Measurements from ENCODE around the gene NEURL1B. TPM values are rescaled to one million over a fixed set of nuclear protein-coding genes. Genes with fewer than 3 reads are reported as not detected.
"Not testable (repeated sequence)": the region's sequence is repeated elsewhere in the genome, so short reads cannot be mapped to it uniquely, and the experiment has no call there.

The NEURL1B gene
- total and polyA plus RNA-seq, 4 donors = 1.9 to 65.8 (median 24.8) TPM

GRCh38 chr5:172595596-172596455 is 45.2 kb upstream of the NEURL1B start:
- ATAC-seq (ENCODE audit: low FRiP score) (no peak), DNase-seq (peak in 1 of 2 donors; percentile 71)
- H3K4me1 ChIP-seq (ENCODE audit: control insufficient read depth in 1 of 2, insufficient read depth in 2 of 2, low read length in 2 of 2) = no peaks in the 10 kb centered on the region
- H3K36me3 ChIP-seq (ENCODE audit: control insufficient read depth in 1 of 2, insufficient read depth in 2 of 2, low read length in 1 of 2) = no peaks in the 10 kb centered on the region
- no peaks in the 10 kb centered on the region for H3K27me3 ChIP-seq (ENCODE audit: control insufficient read depth in 1 of 2, insufficient read depth in 2 of 2, low read length in 1 of 2)
- intact Hi-C loops (cut with DNase I) = loop anchor here in 1 of 2 donors (2.0 kb wide), 1 partner anchor 63 kb away; no protein-coding TSS in a partner anchor
- H3K27ac ChIP-seq (ENCODE audit: low read depth in 1 of 2, low read length in 2 of 2) = no peak overlapping the region
- WGBS, 2 donors = 93% methylated on average over 14 of the region's 14 CpGs
- H3K4me3 ChIP-seq (ENCODE audit: low read length in 2 of 2) = no peak overlapping the region
- H3K9me3 ChIP-seq (ENCODE audit: control insufficient read depth, low read length) = no peaks in the 10 kb centered on the region

DNA sequence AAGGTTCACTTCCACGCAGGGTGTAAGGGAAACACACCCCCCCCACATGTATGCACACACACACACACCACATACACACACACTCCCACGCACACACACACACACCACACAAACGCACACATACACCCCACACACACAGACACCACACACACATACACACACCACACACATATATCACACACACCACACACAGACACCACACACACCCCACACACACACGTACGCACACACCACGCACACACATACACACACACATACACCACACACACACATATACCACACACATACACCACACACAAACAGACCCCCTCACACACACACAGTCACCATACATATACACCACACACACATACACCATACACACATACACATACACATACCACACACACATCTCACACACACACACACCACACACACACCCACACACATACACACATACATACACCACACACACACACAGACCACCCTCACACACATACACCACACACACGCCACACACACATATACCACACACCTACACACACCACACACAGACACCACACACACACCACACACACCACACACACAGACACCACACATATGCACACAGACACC is 44.3 kb upstream of the NEURL1B start:
- DNase-seq = peak in 1 of 2 donors; percentile 21
- Histone ChIP-seq H3K9me3 (ENCODE audit: control insufficient read depth, low read length) (no peaks in the 10 kb centered on the region), H3K36me3 (ENCODE audit: control insufficient read depth in 1 of 2, insufficient read depth in 2 of 2, low read length in 1 of 2) (no peaks in the 10 kb centered on the region), H3K4me1 (ENCODE audit: control insufficient read depth in 1 of 2, insufficient read depth in 2 of 2, low read length in 2 of 2) (no peaks in the 10 kb centered on the region), H3K27ac (ENCODE audit: low read depth in 1 of 2, low read length in 2 of 2) (no peak overlapping the region), H3K4me3 (ENCODE audit: low read length in 2 of 2) (no peak overlapping the region), H3K27me3 (ENCODE audit: control insufficient read depth in 1 of 2, insufficient read depth in 2 of 2, low read length in 1 of 2) (no peaks in the 10 kb centered on the region)
- WGBS, 2 donors = 92 to 95% methylated on average over 7 of the region's 7 CpGs
- intact Hi-C loops (cut with DNase I) = no loop called here
- no peak for ATAC-seq (ENCODE audit: low FRiP score)

GRCh38 chr5:172597755-172598155 is 43.3 kb upstream of the NEURL1B start:
- no peaks in the 10 kb centered on the region for H3K4me1 ChIP-seq (ENCODE audit: control insufficient read depth in 1 of 2, insufficient read depth in 2 of 2, low read length in 2 of 2)
- no peaks in the 10 kb centered on the region for H3K36me3 ChIP-seq (ENCODE audit: control insufficient read depth in 1 of 2, insufficient read depth in 2 of 2, low read length in 1 of 2)
- no peaks in the 10 kb centered on the region for H3K27me3 ChIP-seq (ENCODE audit: control insufficient read depth in 1 of 2, insufficient read depth in 2 of 2, low read length in 1 of 2)
- DNase-seq (no peak), ATAC-seq (ENCODE audit: low FRiP score) (peak; percentile 2)
- H3K4me3 ChIP-seq (ENCODE audit: low read length in 2 of 2) = no peak overlapping the region
- intact Hi-C loops (cut with DNase I) = no loop called here
- no peak overlapping the region for H3K27ac ChIP-seq (ENCODE audit: low read depth in 1 of 2, low read length in 2 of 2)
- no peaks in the 10 kb centered on the region for H3K9me3 ChIP-seq (ENCODE audit: control insufficient read depth, low read length)
- WGBS, 2 donors = 86 to 91% methylated on average over 14 of the region's 14 CpGs

GRCh38 chr5:172598251-172599203 is 42.5 kb upstream of the NEURL1B start:
- no peaks in the 10 kb centered on the region for H3K9me3 ChIP-seq (ENCODE audit: control insufficient read depth, low read length)
- H3K4me1 ChIP-seq (ENCODE audit: control insufficient read depth in 1 of 2, insufficient read depth in 2 of 2, low read length in 2 of 2) = no peaks in the 10 kb centered on the region
- 87 to 88% methylated on average over 18 of the region's 18 CpGs for WGBS, 2 donors
- intact Hi-C loops (cut with DNase I) = no loop called here
- H3K36me3 ChIP-seq (ENCODE audit: control insufficient read depth in 1 of 2, insufficient read depth in 2 of 2, low read length in 1 of 2) = no peaks in the 10 kb centered on the region
- H3K4me3 ChIP-seq (ENCODE audit: low read length in 2 of 2) = no peak overlapping the region
- no peak for DNase-seq
- H3K27me3 ChIP-seq (ENCODE audit: control insufficient read depth in 1 of 2, insufficient read depth in 2 of 2, low read length in 1 of 2) = no peaks in the 10 kb centered on the region
- H3K27ac ChIP-seq (ENCODE audit: low read depth in 1 of 2, low read length in 2 of 2) = no peak overlapping the region
- no peak for ATAC-seq (ENCODE audit: low FRiP score)

DNA sequence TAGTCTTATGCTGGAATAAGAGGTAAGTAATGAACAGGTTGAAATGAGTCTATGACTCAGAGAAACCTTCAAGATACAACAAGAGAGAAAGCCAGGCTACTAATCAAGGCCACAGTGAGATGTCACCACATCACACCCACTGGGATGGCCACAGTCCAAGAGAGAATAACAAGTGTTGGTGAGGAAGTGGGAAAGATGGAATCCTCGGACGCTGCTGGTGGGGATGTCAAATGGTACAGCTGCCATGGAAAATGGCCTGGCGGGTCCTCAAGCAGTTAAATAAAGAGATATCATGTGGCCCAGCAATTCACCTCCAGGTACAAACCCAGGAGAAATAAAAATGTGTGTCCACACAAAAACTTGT is 41.9 kb upstream of the NEURL1B start:
- H3K9me3 ChIP-seq (ENCODE audit: control insufficient read depth, low read length) = no peaks in the 10 kb centered on the region
- no peak overlapping the region for H3K27ac ChIP-seq (ENCODE audit: low read depth in 1 of 2, low read length in 2 of 2)
- no peak for DNase-seq
- WGBS, 2 donors = 94 to 100% methylated on average over 3 of the region's 3 CpGs
- no peaks in the 10 kb centered on the region for H3K4me1 ChIP-seq (ENCODE audit: control insufficient read depth in 1 of 2, insufficient read depth in 2 of 2, low read length in 2 of 2)
- H3K4me3 ChIP-seq (ENCODE audit: low read length in 2 of 2) = no peak overlapping the region
- no peaks in the 10 kb centered on the region for H3K36me3 ChIP-seq (ENCODE audit: control insufficient read depth in 1 of 2, insufficient read depth in 2 of 2, low read length in 1 of 2)
- no peaks in the 10 kb centered on the region for H3K27me3 ChIP-seq (ENCODE audit: control insufficient read depth in 1 of 2, insufficient read depth in 2 of 2, low read length in 1 of 2)
- no peak for ATAC-seq (ENCODE audit: low FRiP score)
- intact Hi-C loops (cut with DNase I) = no loop called here

DNA sequence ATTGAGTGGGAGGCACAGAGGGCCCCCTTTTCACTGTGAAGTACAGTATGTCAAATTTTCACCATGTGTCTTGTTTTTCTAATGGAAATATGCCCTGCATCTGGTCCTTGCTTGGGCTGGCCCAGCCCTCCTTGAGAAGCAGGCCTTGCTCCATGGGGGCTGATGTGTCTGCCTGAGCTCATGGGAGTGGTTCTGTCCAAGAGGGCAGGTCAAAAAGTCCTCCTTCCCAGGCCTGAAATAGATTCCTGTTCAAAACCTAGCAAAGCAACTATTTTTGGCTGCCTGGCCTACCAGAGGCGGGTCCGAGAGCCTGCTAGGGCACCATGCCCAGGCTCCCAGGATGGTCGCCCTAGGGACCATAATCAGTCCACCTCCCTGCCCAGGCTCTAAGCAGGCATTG is 40.5 kb upstream of the NEURL1B start:
- Histone ChIP-seq H3K4me3 (ENCODE audit: low read length in 2 of 2) (no peak overlapping the region), H3K9me3 (ENCODE audit: control insufficient read depth, low read length) (no peaks in the 10 kb centered on the region), H3K36me3 (ENCODE audit: control insufficient read depth in 1 of 2, insufficient read depth in 2 of 2, low read length in 1 of 2) (no peaks in the 10 kb centered on the region), H3K27ac (ENCODE audit: low read depth in 1 of 2, low read length in 2 of 2) (no peak overlapping the region), H3K4me1 (ENCODE audit: control insufficient read depth in 1 of 2, insufficient read depth in 2 of 2, low read length in 2 of 2) (no peaks in the 10 kb centered on the region), H3K27me3 (ENCODE audit: control insufficient read depth in 1 of 2, insufficient read depth in 2 of 2, low read length in 1 of 2) (no peaks in the 10 kb centered on the region)
- WGBS, 2 donors = 6 to 10% methylated on average over 3 of the region's 3 CpGs
- peak; percentile 54 for ATAC-seq (ENCODE audit: low FRiP score)
- DNase-seq = no peak
- intact Hi-C loops (cut with DNase I) = no loop called here

GRCh38 chr5:172601576-172601975 is 39.5 kb upstream of the NEURL1B start:
- H3K27ac ChIP-seq (ENCODE audit: low read depth in 1 of 2, low read length in 2 of 2); ATAC-seq (ENCODE audit: low FRiP score); H3K4me1 ChIP-seq (ENCODE audit: control insufficient read depth in 1 of 2, insufficient read depth in 2 of 2, low read length in 2 of 2); H3K9me3 ChIP-seq (ENCODE audit: control insufficient read depth, low read length); intact Hi-C loops (cut with DNase I); H3K4me3 ChIP-seq (ENCODE audit: low read length in 2 of 2); H3K36me3 ChIP-seq (ENCODE audit: control insufficient read depth in 1 of 2, insufficient read depth in 2 of 2, low read length in 1 of 2); H3K27me3 ChIP-seq (ENCODE audit: control insufficient read depth in 1 of 2, insufficient read depth in 2 of 2, low read length in 1 of 2); DNase-seq: not testable (repeated sequence)
- 96% methylated on average over 7 of the region's 7 CpGs for WGBS, 2 donors

DNA sequence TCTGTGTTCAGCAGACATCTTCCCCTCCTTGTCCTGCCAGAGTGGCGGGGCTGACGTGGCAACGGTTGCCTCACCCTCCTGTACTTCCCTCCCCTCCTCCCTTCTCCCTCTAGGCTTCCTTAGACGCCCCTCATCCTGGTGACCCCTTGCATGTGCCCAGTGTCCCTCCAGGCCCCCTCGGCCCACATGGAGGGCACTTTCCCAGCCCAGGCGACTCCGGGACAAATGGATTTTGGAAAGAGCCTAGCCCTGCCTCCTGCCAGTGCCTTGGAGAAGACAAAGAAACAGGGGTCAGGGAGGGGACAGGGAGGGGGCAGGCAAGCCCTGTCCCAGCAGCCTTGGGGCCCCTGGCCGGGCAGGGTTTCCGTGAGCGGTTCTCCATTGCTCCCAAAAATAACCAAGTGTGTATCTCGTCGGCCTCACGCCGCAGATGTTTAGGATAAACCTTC is 38.3 kb upstream of the NEURL1B start:
- intact Hi-C loops (cut with DNase I) = no loop called here
- DNase-seq (peak in 1 of 2 donors; percentile 78), ATAC-seq (ENCODE audit: low FRiP score) (peak; percentile 35)
- no peaks in the 10 kb centered on the region for H3K36me3 ChIP-seq (ENCODE audit: control insufficient read depth in 1 of 2, insufficient read depth in 2 of 2, low read length in 1 of 2)
- H3K27me3 ChIP-seq (ENCODE audit: control insufficient read depth in 1 of 2, insufficient read depth in 2 of 2, low read length in 1 of 2) = no peaks in the 10 kb centered on the region
- no peak overlapping the region for H3K4me3 ChIP-seq (ENCODE audit: low read length in 2 of 2)
- peaks cover 2% of the 10 kb centered on the region for H3K9me3 ChIP-seq (ENCODE audit: control insufficient read depth, low read length)
- H3K4me1 ChIP-seq (ENCODE audit: control insufficient read depth in 1 of 2, insufficient read depth in 2 of 2, low read length in 2 of 2) = no peaks in the 10 kb centered on the region
- H3K27ac ChIP-seq (ENCODE audit: low read depth in 1 of 2, low read length in 2 of 2) = no peak overlapping the region
- WGBS, 2 donors = 29 to 41% methylated on average over 14 of the region's 14 CpGs
